Measurements from ENCODE around the gene ABHD1.

The ABHD1 gene

DNA sequence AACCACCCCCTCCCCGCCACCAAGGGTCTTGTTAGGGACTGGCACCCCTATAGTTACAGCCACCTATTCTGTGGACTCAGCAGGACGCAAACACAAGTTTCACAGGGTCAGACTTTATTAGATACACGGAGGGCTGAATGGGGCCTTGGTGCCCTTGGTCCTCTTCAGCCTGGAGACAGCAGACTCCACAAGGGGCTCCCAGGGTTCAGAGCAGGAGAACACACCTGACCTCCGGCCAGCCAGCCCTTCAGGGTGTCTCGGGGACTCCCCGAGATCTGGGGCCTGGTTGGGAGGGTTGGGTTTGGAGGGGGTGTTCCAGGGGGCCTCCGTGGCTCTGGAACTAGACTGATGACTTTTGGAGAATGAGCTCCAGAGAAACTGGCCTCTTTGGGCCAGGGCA is 13.1 kb downstream of the ABHD1 start:
- DNase-seq (ENCODE audit: low read depth) = no peak

DNA sequence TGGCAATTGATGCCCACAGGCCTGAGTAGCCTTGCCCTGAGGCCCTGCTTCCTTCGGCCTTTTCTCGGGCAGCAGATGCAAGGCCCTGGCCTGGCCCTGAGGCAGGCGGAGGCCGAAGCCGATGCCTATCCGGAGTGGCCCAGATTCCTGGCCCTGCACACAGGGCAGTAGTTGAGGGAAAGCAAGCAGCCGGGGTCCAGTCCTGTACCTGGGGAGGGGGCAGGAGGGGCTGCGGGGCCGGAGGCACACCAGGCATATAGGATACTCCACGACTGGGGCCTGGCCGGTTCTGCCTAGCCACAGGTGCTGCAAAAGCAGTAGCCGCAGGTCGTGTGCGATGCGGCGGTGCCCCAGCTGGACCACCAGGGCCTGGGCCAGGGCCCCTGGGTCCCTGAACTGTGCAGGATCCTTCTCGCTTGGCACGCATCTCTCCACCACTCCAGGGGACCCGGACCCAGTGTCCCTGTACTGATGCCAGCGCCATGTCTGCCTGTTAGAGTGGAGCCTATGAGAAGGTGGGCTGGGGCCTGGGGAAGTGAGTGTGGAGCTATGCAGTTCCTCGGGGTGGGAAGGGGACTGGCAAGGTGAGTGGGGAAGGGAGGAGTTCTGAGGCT is 13.8 kb downstream of the ABHD1 start:
- DNase-seq (ENCODE audit: low read depth) = no peak

DNA sequence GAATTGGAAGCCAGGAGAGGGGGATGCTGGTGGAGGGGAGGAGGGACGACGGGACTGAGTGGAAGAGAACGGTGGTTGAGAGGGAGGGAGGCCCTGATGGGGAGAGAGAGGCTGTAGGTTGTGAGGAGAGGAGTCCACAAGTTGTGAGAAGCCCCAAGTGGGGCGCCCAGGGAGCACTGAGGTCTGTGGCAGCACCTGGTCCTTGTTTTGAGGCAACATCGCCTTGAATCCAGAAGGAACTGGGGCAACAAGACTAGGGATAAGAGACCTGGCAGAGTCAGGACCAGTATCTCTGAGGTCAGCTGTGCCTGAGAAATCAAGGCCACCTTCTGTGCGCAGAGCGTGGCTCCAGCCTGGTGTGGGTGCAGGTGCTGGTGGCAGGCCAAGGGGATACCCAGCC is 14.5 kb downstream of the ABHD1 start:
- no peak for DNase-seq (ENCODE audit: low read depth)

DNA sequence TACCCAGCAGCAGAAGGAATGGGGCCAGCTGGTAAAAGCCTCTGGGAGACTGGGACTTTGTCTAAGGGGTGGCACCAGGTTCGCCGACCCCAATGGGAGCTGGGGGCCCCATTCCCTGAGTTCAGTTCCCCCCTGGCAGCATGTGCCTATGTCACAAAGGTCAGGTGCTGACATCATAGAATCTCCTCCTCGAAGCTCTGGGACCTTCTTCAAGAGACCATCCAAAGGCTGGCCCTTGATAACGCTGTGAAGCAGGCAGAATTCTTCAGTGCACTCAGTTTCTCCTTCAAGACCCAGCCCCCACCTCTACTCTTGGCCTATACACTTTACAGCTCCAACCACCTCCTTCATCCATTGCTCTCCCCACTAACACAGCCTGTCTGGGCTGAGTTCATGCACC is 15.7 kb downstream of the ABHD1 start, which contains the start of gene PRR30:
PRR30 (minus strand) TSS at position 101 of the 400 bp plus-strand sequence. CDS start 1,081 bp downstream, outside the sequence.
- no peak for DNase-seq (ENCODE audit: low read depth)

DNA sequence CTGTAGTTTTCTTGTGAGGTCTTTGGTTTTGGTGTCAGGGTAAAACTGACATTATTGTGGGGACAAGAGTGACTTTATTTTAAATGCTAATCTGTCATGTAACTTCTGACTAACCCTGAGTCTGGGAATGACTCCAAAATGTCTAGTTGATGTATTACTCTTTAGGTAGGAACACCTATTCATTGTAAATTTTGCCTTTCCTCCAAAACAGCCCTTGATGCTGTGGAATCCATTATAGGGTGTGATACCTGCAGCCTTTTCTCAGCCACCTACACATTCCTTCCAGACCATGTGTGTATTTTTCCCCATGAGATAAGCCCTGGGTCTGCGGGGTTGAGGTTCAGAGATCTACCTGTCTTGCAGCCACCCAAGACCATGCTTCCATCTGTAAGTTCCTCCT is 19.7 kb downstream of the ABHD1 start:
- no peak for DNase-seq (ENCODE audit: low read depth)

DNA sequence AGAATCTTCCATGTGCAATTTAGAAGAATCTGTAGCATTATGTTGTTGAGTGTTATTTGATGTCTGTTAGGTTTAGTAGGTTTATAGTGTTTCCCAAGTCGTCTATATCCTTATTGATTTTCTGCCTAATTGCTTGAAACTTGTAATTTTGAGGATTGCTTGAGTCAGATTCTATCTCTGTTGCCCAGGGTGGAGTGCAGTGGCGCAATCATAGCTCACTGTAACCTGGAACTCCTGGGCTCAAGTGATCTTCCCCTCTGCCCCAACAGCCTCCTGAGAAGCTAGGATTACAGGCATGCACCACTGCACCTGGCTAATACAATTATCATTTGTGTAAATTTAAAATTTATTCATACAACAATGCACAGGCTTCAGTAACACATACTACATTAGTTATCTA is 22.1 kb downstream of the ABHD1 start:
- no peak for DNase-seq (ENCODE audit: low read depth)

DNA sequence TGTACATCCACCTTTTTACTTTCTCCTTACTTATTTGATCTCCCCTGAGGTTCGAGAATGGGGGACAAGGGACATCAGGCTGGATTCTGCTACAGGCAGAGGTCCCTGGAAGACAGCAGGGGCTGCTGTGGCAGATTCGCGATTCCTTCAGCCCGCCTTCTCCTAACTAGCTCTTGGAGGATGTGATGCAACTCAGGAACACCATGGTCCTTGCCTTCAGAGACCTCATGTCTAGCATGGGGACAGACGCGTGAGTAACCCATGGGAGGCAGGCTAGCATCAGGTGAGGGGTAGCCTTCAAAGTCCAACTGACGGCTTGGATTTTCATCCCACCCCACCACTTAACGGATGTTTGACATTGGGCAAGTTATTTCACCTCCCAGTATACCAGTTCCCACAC is 24.3 kb downstream of the ABHD1 start:
- DNase-seq (ENCODE audit: low read depth) = no peak

DNA sequence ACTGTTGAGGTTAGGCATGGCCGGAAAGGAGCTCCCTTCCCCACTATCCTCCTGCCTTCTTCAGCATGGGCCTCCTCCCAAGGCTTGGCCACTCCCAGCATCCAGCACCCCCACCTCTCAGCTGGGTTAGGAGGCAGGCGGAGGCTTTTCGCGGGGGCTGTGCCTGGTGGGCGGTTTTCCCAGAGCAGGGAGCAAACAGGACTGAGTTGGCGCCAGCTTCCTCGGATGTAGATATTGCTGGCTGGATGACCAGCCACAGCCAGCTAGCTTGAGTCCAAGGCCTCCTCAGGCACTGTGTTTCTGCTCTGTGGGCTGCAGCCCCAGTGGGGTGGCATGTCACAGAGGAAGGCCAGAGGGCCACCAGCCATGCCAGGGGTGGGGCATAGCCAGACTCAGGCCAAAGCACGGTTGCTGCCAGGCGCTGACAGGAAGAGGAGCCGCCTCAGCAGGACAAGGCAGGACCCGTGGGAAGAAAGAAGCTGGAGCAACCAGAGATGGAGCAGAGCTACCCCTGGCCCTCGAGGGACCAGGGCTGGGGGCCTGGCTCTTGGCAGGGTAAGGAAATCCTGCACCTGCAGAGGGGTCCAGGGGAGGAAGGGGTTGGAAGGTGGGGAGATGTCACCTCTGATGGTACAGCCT is 25.3 kb downstream of the ABHD1 start, which contains the start of gene TCF23:
TCF23 (plus strand) TSS at position 204 of the 639 bp plus-strand sequence; CDS start at position 334, 130 bp downstream.
- DNase-seq (ENCODE audit: low read depth) = no peak

DNA sequence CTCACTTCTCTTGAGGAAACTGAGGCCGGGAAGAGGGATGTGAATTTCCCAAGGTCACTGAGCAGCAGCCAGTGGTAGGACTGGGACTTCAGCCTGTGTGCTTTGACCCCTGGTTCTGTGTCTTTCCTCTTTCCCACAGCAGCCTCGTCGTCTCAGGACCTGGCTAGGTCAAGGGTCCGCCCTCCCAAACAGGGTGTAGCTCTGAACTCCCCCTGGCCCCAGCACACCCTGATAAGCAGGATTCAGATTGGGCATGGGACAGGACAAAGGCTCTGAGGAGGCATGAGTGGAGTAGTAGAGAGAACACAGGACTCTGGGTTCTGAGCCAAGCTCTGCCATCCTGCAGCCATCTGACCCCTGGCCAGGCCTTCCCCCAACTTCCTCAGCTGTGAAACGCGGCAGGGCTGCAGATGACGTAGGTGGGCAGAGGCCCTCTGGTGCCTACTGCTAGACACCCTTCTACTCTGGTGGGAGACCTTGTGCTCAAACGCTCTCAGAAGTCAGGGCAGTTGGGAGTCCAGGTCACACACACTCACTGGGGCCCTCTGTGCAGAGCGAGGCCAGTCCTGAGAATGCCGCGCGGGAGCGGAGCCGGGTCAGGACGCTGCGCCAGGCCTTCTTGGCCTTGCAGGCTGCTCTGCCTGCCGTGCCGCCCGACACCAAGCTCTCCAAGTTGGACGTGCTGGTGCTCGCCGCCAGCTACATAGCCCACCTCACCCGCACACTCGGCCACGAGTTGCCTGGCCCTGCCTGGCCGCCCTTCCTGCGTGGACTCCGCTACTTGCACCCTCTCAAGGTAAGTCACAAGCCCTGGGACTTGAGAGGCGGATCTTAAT is 26.2 kb downstream of the ABHD1 start:
- no peak for DNase-seq (ENCODE audit: low read depth)

DNA sequence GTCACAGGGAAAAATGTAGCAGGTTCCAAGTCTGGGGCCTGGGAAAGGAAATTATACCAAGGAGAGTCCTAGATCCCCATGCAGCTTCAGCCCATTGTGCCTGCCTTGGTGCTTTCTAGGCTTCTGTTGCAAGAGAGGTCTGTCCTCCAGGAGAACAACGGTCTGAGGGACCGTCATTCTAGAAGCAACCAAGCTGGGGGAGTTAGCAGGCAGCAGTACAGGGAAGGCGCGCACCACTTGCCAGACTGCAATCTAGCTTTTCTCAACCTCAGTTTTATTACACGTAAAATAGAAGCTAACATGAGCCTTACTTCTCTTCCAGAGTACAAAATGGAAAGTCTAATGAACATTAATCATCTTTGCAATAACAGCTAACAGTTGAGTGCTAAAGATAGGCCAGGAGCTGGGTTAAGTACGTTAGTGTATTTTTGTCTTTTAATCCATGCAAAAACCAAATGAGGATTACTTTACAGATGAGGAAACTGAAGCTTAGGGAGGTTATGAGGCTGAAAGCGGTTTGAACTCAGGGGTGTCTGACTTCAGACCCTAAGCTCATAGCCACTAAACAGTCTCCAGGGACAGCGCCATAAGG is 27.1 kb downstream of the ABHD1 start:
- no peak for DNase-seq (ENCODE audit: low read depth)

DNA sequence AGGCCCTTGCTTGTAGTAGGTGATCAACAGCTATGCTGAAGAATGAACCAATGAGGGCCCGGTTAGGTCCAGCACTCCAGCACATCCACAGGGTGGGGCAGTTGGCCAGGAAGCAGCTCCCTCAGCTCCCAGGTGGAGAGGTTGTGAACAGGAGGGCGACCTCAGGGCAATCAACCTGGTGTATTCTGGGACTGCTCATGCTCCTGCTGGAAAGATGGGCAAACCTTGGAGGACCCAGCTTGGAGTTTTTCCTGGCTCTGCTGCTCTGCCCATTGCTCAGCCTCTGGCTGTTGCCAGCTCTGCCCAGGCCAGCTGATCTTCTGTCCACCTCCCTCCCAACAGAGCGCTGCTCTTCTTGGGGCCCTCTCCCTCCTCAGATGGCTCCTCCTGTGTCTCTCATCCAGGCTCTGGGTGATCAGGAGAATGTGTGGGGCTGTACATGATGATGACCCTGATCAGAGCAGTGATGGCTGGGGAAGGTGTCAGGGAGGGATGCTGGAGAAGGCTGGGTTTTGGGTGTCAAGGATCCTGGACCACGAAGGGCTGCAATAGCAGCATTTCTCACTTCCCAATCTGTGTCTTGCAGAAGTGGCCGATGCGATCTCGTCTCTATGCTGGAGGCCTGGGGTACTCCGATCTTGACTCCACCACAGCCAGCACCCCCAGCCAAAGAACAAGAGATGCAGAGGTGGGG is 28.6 kb downstream of the ABHD1 start:
- DNase-seq (ENCODE audit: low read depth) = no peak

DNA sequence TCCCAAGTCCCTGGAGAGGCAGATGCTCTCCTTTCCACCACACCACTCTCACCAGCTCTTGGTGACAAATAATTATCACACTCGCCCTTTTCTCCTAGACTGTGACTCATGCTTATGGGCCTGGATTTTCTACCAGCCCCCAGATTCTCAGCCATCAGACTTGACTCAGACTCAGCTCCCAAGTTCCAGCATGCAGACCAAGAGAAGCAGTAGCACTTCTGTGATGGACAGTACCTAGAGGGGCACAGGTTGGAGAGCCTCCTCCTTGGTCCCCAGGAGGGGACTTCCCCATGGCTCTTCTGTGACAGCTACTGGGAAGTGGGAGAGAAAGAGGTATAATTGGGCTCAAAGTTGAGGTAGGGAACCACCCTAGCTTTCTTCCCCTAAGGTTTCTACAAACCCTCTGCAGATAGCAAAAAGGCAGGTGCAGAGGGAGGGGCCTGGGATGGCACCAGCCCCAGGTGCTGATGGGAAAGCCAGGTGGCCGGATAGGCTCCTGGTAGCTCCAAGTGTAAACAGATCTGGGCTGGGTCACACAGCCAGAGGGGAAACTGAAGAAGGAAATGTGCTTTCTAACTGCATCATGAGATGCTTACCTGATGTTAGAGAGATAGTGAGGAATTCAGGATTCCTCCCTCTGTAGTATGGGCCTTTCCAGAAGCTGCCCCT is 29.3 kb downstream of the ABHD1 start:
- DNase-seq (ENCODE audit: low read depth) = no peak

DNA sequence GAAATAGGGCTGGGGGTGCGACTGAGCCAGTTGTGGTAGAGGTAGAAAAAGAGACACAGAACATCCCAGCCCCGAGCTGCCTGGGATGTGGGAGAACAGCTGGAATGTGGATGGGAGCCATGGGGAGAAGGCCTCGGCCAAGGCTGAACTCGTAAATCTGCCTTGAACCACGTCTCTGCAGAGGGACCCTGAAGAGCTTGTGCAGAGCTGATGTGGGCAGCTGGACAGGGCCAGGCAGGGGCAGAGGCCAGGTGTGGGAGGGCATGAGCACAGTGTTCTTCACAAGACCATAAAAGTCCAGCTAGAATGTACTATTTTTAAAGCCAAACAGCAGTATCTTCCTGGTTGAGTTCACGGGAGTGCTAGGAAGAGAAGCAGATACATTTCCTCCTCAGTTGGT is 30.9 kb downstream of the ABHD1 start:
- no peak for DNase-seq (ENCODE audit: low read depth)

DNA sequence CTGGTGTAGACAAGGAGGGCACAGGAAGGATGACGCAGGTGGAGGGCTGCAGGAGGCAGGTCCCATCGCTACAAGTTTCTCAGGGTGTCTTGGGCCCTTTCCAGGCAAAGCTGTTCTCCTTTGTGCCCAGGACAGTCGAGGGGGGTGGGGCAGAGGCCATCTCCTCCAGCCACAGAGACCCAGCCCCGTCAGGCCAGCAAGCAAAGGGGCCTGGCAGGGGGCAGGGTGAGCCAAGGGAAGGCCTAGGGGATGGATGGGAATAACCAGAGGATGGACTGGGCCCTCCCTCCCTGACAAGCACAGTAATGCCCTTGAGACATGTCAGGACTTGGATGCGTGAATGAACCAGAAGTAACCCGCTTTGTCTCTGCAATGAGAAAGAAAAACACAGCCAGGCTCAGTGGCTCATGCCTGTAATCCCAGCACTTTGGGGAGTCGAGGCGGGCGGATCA is 31.5 kb downstream of the ABHD1 start:
- no peak for DNase-seq (ENCODE audit: low read depth)

DNA sequence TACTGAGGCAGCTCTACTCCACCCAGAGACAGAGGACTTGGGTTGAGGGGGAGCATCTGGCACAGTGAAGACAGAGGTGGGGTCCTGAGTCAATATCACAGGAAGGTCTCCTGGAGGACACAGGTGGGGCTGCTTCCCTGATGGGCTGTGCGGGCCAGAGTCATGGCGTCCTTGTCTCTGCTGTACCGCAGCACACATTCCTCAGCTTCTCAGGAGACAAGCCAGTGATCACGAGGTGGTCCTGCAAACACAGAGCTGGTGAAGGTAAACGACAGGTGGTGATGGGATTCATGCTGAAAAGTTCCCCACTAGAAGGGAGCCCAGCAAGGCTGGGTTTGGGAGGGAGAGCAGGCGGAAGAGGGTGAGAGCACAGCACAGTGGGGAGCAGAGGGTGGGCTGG is 34.9 kb downstream of the ABHD1 start:
- DNase-seq (ENCODE audit: low read depth) = no peak

DNA sequence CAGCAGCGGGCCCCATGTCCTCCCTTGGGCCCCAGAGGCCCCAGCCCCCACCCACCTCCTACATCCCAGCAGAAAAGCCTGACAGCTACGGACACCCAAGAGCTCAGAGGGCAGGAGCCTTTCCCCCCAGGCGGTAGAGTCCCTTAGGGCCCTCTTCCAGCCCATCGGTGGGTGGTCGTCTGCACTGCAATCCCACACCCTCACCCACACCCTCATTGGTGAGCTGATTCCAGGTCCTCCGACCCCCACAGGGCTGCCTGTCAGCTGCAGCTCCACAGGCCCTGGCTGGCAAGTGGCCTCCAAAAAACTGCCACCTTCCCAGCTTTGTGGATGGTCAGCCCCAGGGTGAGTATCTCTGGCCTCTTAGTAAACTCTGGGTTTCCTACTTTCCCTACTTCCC is 35.7 kb downstream of the ABHD1 start:
- DNase-seq (ENCODE audit: low read depth) = no peak

DNA sequence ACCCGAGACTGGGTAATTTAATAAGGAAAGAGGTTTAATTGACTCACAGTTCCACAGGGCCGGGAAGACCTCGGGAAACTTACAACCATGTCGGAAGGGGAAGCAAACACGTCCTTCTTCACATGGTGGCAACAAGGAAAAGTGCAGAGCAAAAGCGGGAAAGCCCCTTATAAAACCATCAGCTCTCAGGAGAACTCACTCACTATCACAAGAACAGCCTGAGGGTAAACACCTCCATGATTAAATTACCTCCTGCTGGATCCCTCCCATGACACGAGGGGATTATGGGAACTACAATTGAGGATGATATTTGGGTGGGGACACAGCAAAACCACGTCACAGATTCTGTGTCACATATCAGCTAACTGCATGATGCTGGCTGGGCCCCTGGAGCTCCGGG is 36.6 kb downstream of the ABHD1 start:
- DNase-seq (ENCODE audit: low read depth) = no peak

DNA sequence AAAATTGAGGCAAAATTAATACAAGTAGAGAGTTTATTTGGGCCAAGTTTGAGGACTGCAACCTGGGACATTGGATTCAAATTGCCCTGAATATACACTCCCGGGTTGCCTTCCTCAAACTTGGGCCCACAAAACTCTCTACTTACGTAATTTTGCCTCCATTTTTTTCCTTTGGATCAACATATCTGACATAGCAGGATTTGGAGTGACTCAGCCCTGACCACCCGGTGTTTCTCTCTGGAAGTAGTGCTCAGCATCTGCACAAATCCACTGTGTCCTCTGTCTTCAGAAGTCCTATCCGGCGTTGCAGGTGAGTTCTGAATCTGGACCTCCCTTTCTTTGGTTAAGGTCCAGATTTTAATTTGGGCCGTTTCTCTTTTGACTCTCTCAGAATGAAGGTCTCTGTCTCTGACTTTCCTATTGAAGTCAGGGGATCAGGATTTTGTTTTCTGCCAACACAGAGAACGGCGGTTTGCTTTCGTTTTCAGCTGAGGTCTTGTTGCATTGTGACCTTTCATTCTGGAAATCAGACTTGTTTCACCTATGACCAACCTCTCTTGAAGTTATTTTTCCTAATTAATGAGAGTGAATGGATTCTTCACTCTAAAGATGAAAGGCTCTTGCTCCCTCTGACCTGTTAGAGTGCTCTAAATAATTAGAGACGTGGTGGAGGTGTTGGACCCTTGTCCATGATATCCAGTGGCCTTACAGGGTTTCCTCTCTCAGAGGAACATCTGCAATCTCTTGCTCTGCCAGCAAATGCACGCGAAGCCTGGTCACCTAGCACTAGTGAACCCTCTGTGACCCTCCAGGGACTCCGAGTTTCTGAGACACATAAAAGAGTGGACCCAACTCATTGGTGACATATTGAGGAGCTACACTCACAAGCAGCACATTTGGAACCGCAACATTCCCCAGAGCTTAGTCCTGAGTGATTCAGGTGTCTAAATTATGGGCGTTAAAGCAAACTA is 38.8 kb downstream of the ABHD1 start:
- peak; percentile 18 for DNase-seq (ENCODE audit: low read depth)

DNA sequence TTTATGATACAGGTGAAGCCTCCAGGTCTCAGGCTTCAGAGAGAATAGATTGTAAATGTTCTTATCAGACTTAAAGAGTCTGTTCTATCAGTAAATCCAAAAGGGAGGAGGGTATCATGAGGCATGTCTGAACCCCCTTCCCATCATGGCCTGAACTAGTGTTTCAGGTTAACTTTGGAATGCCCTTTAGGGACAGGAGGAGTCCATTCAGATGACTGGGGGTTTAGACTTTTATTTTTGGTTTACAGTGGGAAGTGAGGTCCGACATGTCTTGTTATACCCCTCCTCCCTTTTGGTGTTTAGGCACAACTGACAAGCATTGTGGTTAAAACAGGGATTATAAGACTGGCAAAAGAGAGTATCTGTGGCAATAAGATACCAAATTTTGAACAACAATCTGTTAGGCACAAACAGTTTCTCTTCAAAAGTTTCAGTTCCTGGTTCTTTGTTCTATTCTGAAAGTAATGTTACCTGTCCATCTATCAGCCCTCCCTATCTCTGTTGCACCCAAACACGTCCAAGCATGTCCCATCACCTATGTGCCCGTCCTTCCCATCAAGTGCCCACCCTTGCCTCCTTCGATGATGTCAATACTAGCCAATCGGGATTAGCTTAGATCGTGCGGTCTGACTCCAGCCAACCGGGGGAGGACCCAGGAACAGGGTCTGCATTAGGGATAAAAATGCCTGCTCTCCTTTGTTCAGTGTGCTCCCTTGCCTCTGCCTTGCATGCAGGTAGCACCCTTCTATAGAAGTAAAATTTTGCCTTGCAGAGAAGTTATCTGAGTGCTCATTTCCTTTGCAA is 41.5 kb downstream of the ABHD1 start:
- DNase-seq (ENCODE audit: low read depth) = no peak
